22Rv1 (cell line): ENCODE data around the gene C19orf67.

Source experiments
- ZFX ChIP-seq: fragments of 450-650 bp; IDR thresholded peaks from 2 replicates; pipeline ENCODE4 v1.6.1; 2017; ENCODE audit warnings: antibody characterized with exemption, borderline replicate concordance
- TF ChIP-seq, protein P1 (sequence below): fragments of 450-650 bp; IDR thresholded peaks from 2 replicates; pipeline ENCODE4 v1.5.1; 2017; ENCODE audit warnings: mild to moderate bottlenecking

DNA sequence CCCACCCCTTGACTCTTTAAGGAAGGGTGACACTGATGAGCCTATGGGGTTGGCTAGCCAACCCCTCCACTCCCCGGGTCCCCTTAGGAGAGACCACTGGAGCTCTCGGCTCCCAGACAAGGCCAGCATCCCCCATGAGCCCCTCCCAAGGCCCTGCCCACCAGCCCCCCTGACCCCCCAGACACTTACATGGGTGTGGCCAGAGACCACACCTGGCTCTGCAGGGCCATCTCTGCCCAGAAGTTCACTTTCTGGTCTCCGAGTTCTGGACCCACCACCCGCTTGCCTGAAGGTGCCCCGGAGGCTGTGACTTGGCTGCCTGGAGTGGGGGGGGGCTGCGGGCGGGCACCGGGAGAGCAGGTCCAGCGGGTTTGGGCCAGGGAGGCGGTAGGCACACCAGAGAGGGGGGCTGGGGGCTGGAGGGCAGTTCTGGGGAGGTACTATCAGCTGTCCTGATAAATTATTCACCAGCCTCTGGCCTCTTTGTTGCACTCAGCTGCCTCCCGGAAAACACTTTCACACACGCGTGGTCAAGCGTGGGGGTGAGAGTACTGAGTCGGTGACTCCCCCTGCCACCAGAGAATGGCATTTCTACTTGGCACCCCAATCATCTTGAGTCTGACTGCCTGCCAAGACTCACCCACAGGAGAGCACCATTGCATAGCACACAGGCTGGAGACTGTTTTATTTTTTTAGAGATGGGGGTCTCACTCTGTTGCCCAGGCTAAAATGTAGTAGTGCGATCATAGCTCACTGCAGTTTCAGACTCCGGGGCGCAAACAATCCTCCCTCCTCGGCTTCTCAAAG, 23.6 kb downstream of the C19orf67 start, which contains the start of gene PALM3:
- TF ChIP-seq, protein P1, sequence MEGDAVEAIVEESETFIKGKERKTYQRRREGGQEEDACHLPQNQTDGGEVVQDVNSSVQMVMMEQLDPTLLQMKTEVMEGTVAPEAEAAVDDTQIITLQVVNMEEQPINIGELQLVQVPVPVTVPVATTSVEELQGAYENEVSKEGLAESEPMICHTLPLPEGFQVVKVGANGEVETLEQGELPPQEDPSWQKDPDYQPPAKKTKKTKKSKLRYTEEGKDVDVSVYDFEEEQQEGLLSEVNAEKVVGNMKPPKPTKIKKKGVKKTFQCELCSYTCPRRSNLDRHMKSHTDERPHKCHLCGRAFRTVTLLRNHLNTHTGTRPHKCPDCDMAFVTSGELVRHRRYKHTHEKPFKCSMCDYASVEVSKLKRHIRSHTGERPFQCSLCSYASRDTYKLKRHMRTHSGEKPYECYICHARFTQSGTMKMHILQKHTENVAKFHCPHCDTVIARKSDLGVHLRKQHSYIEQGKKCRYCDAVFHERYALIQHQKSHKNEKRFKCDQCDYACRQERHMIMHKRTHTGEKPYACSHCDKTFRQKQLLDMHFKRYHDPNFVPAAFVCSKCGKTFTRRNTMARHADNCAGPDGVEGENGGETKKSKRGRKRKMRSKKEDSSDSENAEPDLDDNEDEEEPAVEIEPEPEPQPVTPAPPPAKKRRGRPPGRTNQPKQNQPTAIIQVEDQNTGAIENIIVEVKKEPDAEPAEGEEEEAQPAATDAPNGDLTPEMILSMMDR: no peak
- no peak for TF ChIP-seq ZFX
